Activated naive CD4-positive, alpha-beta T cell treated with anti-CD3 and anti-CD28 coated beads, Interleukin-2, amount 10 ng/mL, durations not matched to agents 7 days and 5 days (primary cell): ENCODE results near the gene SLC25A26.
"Not testable (repeated sequence)": the region's sequence is repeated elsewhere in the genome, so short reads cannot be mapped to it uniquely, and the experiment has no call there.

Experiments used
- CTCF ChIA-PET: fragments of 350-600 bp; sonication (Branson Sonifier 250); formaldehyde crosslinking; loops from one replicate; lab custom pipeline; 2021; ENCODE audit warnings: antibody characterized with exemption; lab: Charles Lee
- DNase-seq: peaks from one replicate; pipeline ENCODE4 v3.0.0-alpha.2; 2020
- H3K27ac Mint-ChIP-seq: one replicate; pipeline ENCODE4 v1.8.0; 2021; ENCODE audit warnings: mild to moderate bottlenecking, moderate library complexity, mixed read lengths
- H3K27me3 Mint-ChIP-seq: one replicate; pipeline ENCODE4 v1.8.0; 2021; ENCODE audit warnings: mild to moderate bottlenecking, mixed read lengths
- H3K36me3 Mint-ChIP-seq: one replicate; pipeline ENCODE4 v1.8.0; 2021; ENCODE audit warnings: mixed read lengths
- H3K4me1 Mint-ChIP-seq: one replicate; pipeline ENCODE4 v1.8.0; 2021; ENCODE audit warnings: mixed read lengths
- H3K4me3 Mint-ChIP-seq: one replicate; pipeline ENCODE4 v1.8.0; 2021; ENCODE audit warnings: mild to moderate bottlenecking, moderate library complexity, mixed read lengths
- H3K9me3 Mint-ChIP-seq: one replicate; pipeline ENCODE4 v1.8.0; 2021; ENCODE audit warnings: mixed read lengths

SLC25A26 gene

DNA sequence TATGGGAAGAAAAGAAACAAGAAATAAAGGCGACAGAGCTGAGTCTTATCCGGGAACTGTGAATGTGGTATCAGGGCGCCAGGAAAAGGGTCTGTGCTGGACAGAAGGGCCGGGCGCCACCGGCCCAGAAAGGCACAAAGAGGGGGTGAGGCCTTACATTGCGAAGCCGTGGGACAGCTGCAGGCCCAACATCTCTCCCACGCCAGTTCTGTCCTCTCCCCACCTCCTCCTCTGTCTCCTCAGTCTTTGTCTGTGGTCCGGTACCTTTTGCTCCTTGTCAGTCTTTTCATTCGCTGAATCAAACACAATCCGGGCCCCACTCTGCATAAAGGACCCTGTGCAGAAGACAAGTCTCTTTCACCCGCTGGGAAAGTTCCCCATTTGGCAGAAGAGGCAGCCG lies 198.2 kb downstream of the SLC25A26 start:
- no peak overlapping the region for H3K4me3 Mint-ChIP-seq
- no peaks in the 10 kb centered on the region for H3K27me3 Mint-ChIP-seq
- H3K4me1 Mint-ChIP-seq = peaks cover 5% of the 10 kb centered on the region
- no peak for DNase-seq
- H3K36me3 Mint-ChIP-seq = peaks cover 46% of the 10 kb centered on the region
- no peak overlapping the region for H3K27ac Mint-ChIP-seq
- CTCF ChIA-PET = no interaction called here
- peaks cover 37% of the 10 kb centered on the region for H3K9me3 Mint-ChIP-seq

DNA sequence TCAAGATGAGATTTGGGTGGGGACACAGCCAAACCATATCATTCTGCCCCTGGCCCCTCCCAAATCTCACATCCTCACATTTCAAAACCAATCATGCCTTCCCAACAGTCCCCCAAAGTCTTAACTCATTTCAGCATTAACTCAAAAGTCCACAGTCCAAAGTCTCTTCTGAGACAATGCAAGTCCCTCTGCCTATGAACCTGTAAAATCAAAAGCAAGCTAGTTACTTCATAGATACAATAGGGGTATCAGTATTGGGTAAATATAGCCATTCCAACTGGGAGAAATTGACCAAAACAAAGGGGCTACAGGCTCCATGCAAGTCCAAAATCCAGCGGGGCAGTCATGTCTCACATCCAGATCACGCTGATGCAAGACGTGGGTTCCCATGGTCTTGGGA lies 200.3 kb downstream of the SLC25A26 start:
- CTCF ChIA-PET = not testable (repeated sequence)

DNA sequence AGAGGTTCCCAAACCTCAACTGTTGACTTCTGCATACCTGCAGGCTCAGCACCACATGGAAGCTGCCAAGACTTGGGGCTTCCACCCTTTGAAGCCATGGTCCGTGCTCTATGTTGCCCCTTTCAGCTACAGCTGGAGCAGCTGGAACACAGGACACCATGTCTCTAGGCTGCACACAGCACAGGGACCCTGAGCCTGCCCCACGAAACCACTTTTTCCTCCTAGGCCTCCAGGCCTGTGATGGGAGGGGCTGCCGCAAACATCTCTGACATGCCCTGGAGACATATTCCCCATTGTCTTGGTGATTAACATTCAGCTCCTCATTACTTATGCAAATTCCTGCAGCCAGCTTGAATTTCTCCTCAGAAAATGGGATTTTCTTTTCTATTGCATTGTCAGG lies 201.1 kb downstream of the SLC25A26 start:
- H3K27me3 Mint-ChIP-seq, H3K4me1 Mint-ChIP-seq, DNase-seq, H3K4me3 Mint-ChIP-seq, H3K27ac Mint-ChIP-seq, CTCF ChIA-PET: not testable (repeated sequence)
- H3K36me3 Mint-ChIP-seq = peaks cover 48% of the 10 kb centered on the region
- H3K9me3 Mint-ChIP-seq = peaks cover 40% of the 10 kb centered on the region

More for the DNA sequence above, 200.3 kb downstream of the SLC25A26 start:
- H3K27ac Mint-ChIP-seq, H3K27me3 Mint-ChIP-seq, H3K4me3 Mint-ChIP-seq, H3K4me1 Mint-ChIP-seq, DNase-seq: not testable (repeated sequence)
- Mint-ChIP-seq H3K9me3 (peaks cover 40% of the 10 kb centered on the region), H3K36me3 (peaks cover 47% of the 10 kb centered on the region)

DNA sequence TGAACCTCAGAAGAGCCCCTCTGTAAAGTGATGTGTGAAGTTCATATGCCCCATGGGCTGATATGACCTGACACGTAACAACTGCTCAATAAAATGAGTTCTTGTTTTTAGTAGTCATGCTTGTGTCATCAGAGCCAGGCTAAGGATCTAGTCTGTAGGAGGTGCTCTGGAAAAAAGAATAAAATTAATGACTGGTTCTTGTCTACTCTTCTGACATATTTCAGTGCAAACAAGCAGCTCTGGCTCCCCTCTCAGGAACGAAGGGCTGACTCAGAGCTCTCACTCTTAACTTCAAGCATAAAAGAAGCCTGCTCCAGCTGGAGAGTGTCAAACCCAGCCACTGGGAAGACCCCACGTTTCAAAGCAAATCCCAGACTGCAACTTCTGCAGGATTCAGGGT lies 203.0 kb downstream of the SLC25A26 start:
- Mint-ChIP-seq H3K4me3 (no peak overlapping the region), H3K4me1 (peaks cover 5% of the 10 kb centered on the region), H3K36me3 (peaks cover 44% of the 10 kb centered on the region), H3K27ac (no peak overlapping the region), H3K9me3 (peaks cover 40% of the 10 kb centered on the region), H3K27me3 (no peaks in the 10 kb centered on the region)
- no peak for DNase-seq
- CTCF ChIA-PET = no interaction called here

DNA sequence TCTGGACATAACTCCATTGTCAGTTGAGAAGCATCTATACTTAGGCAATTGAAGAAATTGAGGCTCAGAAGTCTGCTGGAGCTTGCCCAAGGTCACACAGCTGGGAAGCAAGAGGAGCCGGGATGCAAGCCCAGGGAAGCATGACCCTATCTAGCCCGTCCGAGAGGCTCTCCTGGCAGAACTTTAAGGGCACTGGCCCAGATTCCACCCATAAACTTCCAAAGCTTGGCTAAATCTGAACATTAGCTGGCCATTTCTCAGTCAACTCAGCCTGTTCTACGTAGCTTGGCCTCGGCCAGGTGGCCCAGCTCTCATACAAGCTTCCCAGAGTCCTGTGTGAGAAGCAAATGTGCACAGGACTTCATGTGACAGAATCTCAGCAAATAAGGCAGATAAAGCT lies 204.2 kb downstream of the SLC25A26 start:
- Mint-ChIP-seq H3K27ac (no peak overlapping the region), H3K4me1 (peaks cover 3% of the 10 kb centered on the region), H3K36me3 (peaks cover 41% of the 10 kb centered on the region), H3K9me3 (peaks cover 33% of the 10 kb centered on the region), H3K4me3 (no peak overlapping the region), H3K27me3 (no peaks in the 10 kb centered on the region)
- CTCF ChIA-PET = interaction anchor here (1.1 kb wide), 1 partner anchor 16 kb away, joined by 3 read pairs; no protein-coding TSS in a partner anchor
- no peak for DNase-seq

DNA sequence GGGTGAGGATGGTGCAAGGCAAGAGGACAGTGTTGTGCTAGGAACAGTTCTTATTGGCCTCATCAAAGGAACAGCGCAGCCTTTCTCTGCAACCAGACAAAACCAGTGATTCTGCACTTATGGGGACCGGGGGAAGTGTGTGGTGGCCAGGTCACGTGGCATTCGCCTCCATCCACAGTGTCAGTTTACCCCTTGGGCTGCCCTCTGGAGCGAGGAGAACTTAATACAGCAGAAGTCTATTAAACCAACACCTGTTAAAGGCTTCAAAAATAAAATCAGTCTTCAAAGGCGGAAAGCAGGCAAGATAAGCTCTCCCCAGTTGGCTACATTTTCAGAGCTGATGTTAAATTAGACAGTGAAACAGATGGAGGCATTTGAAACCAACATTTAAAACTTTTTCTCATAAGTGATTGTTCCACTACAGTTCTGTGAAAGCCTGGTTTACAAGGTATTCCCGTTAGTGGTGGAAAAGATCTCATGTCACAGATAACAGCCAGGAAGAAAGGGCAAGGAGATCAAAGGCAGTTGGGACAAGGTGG lies 204.8 kb downstream of the SLC25A26 start:
- DNase-seq = no peak
- H3K27ac Mint-ChIP-seq = peak overlapping the region; percentile 6
- H3K4me3 Mint-ChIP-seq = no peak overlapping the region
- H3K9me3 Mint-ChIP-seq = peaks cover 27% of the 10 kb centered on the region
- H3K4me1 Mint-ChIP-seq = no peaks in the 10 kb centered on the region
- CTCF ChIA-PET = interaction anchor here (1.1 kb wide), 1 partner anchor 17 kb away, joined by 3 read pairs; no protein-coding TSS in a partner anchor
- H3K27me3 Mint-ChIP-seq = no peaks in the 10 kb centered on the region
- peaks cover 35% of the 10 kb centered on the region for H3K36me3 Mint-ChIP-seq

DNA sequence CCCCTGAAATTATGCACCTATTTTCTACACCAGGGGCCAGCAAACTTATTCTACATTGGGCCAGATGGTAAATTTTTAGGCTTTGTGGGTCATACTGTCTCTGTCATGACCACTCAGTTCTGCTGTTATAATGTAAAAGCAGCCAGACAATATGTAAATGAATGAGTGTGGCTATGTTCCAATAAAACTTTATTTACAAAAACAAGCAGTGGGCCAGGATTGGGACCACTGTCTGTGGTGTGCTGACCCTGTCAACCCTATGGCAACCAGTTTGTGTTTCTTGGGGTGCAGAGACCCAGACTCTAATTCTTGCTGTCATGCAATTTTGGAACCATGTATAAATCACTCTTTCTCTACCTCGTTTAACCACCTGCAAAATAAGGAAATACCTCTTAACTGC lies 205.3 kb downstream of the SLC25A26 start:
- Mint-ChIP-seq H3K27me3 (no peaks in the 10 kb centered on the region), H3K4me1 (no peaks in the 10 kb centered on the region), H3K9me3 (peaks cover 23% of the 10 kb centered on the region), H3K4me3 (no peak overlapping the region), H3K36me3 (peaks cover 33% of the 10 kb centered on the region), H3K27ac (no peak overlapping the region)
- no peak for DNase-seq
- CTCF ChIA-PET = no interaction called here

DNA sequence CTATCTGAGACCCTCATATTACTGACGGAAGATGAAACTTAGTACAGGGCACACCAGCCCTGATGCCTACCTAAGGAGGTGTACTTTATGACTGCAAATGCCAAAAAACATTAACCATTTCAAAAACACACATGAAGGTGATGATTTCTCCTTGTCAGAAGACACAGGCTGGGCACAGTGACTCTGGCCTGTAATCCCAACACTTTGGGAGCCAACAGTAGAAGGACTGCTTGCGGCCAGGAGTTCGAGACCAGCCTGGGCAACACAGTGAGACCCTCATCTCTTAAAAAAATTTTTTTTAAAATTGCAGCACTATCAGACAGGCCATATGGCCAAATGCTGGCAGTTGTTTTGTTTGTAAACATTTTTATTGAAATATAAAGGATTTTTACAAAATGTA lies 206.6 kb downstream of the SLC25A26 start:
- CTCF ChIA-PET = no interaction called here

DNA sequence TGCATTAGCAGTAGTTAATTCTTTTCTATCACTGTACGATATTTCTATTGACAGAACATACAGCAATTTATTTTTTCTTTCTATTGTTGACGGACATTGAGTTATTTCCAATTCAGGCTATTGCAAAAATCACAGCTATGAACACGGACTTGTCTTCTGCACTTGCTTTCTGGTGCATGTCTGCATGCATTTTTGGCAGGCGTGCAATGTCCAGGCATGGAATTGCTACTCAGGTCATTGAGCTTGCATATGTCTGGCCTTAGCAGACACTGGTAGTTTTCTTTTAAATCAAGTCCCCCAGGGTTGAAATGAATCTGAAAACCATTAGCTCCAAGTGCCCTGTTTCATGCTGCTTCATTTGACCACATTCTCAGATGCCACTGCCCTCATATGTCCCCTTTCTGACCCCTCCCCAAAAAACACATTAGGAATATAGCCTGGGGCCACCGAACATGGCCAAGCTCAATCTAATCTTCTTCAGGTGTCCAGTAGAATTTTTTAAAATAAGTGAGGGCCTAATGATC lies 207.2 kb downstream of the SLC25A26 start:
- DNase-seq = no peak
- no peaks in the 10 kb centered on the region for H3K27me3 Mint-ChIP-seq
- H3K27ac Mint-ChIP-seq = no peak overlapping the region
- peaks cover 22% of the 10 kb centered on the region for H3K36me3 Mint-ChIP-seq
- no peak overlapping the region for H3K4me3 Mint-ChIP-seq
- peaks cover 1% of the 10 kb centered on the region for H3K4me1 Mint-ChIP-seq
- peaks cover 6% of the 10 kb centered on the region for H3K9me3 Mint-ChIP-seq
- CTCF ChIA-PET = interaction anchor here (0.8 kb wide), 1 partner anchor 17 kb away, joined by 3 read pairs; no protein-coding TSS in a partner anchor

More for the DNA sequence above, 206.6 kb downstream of the SLC25A26 start:
- Mint-ChIP-seq H3K9me3 (peaks cover 12% of the 10 kb centered on the region), H3K27ac (no peak overlapping the region), H3K4me3 (no peak overlapping the region), H3K36me3 (peaks cover 29% of the 10 kb centered on the region), H3K27me3 (no peaks in the 10 kb centered on the region), H3K4me1 (no peaks in the 10 kb centered on the region)
- no peak for DNase-seq
